Keratinocyte (primary cell): ENCODE data around the gene ADGRB3. TPM values are rescaled to one million over a fixed set of nuclear protein-coding genes. Genes with fewer than 3 reads are reported as not detected.

Source experiments
- DNase-seq: peaks from one replicate; pipeline ENCODE4 v3.0.0-alpha.2; 2011; ENCODE audit warnings: low read depth, missing footprints, low spot score
- FAIRE-seq: peaks from 2 replicates; lab custom pipeline; 2011; peaks lifted over from hg19 to GRCh38; lab: Jason Lieb, UNC
- H2AFZ ChIP-seq: 2 replicates; pipeline ENCODE4 v1.6.0; 2012; ENCODE audit warnings: low read length, control low read depth, inconsistent platforms; ENCODE audit not compliant: control insufficient read depth
- H3K27ac ChIP-seq: 2 replicates; pipeline ENCODE4 v1.5.1; 2011; ENCODE audit warnings: low read length; ENCODE audit not compliant: control insufficient read depth, insufficient read depth
- H3K27me3 ChIP-seq: 3 replicates; pipeline ENCODE4 v1.6.0; 2011; ENCODE audit warnings: low read length; ENCODE audit not compliant: control insufficient read depth, insufficient read depth; ENCODE audit errors: extremely low read depth
- H3K36me3 ChIP-seq, 2 experiments: 2 replicates in 1 of 2; 3 replicates in 1 of 2; pipeline ENCODE4 v1.5.1; 2011; ENCODE audit warnings: low read length in 2 of 2, mild to moderate bottlenecking in 1 of 2; ENCODE audit not compliant: control insufficient read depth in 2 of 2, insufficient read depth in 2 of 2; ENCODE audit errors: extremely low read depth in 1 of 2
- H3K4me1 ChIP-seq: 3 replicates; pipeline ENCODE4 v1.5.1; 2011; ENCODE audit warnings: low read length; ENCODE audit not compliant: control insufficient read depth, insufficient read depth; ENCODE audit errors: extremely low read depth
- H3K4me2 ChIP-seq: 3 replicates; pipeline ENCODE4 v1.6.0; 2011; ENCODE audit warnings: low read depth, low read length; ENCODE audit not compliant: control insufficient read depth, insufficient read depth; ENCODE audit errors: extremely low read depth
- H3K4me3 ChIP-seq, 3 experiments: fragments of 200-600 bp in 1 of 3; sonication (generic) in 1 of 3; 2 replicates in 2 of 3; 3 replicates in 1 of 3; pipeline ENCODE4 v1.5.1; 2011 to 2016; ENCODE audit warnings: low read length in 3 of 3, mild to moderate bottlenecking in 3 of 3, control low read depth in 2 of 3, inconsistent platforms in 1 of 3, low read depth in 1 of 3, mixed read lengths in 1 of 3, mixed run types in 1 of 3, moderate library complexity in 1 of 3; ENCODE audit not compliant: control insufficient read depth in 2 of 3, insufficient read depth in 2 of 3; ENCODE audit errors: extremely low read depth in 1 of 3
- H3K79me2 ChIP-seq: 2 replicates; pipeline ENCODE4 v1.6.0; 2012; ENCODE audit warnings: low read length; ENCODE audit not compliant: control insufficient read depth, insufficient read depth
- H3K9ac ChIP-seq: 3 replicates; pipeline ENCODE4 v1.6.0; 2011; ENCODE audit warnings: low read length; ENCODE audit not compliant: control insufficient read depth, insufficient read depth; ENCODE audit errors: extremely low read depth
- H3K9me1 ChIP-seq: 3 replicates; pipeline ENCODE4 v1.6.0; 2011; ENCODE audit warnings: low read length; ENCODE audit not compliant: control insufficient read depth, insufficient read depth; ENCODE audit errors: extremely low read depth
- H3K9me3 ChIP-seq: 2 replicates; pipeline ENCODE4 v1.5.1; 2012; ENCODE audit warnings: low read depth, low read length; ENCODE audit not compliant: control insufficient read depth
- H4K20me1 ChIP-seq: 3 replicates; pipeline ENCODE4 v1.6.0; 2011; ENCODE audit warnings: low read length; ENCODE audit not compliant: control insufficient read depth, insufficient read depth; ENCODE audit errors: extremely low read depth
- EZH2 ChIP-seq: IDR thresholded peaks from one replicate; pipeline ENCODE4 v1.6.1; 2012; ENCODE audit warnings: inconsistent platforms, mild to moderate bottlenecking, low read length, moderate library complexity
- dilution Hi-C: fragments of 300-500 bp; cut with MboI; formaldehyde crosslinking; loops from one replicate; pipeline ENCODE4 v1.7.0; 2020; ENCODE audit warnings: low sequenced_read_pairs; ENCODE audit not compliant: extremely low pct_ligation_motif_present
- polyA plus RNA-seq, 5 experiments: library from polyadenylated mRNA; depleted of rRNA in 3 of 5; stranded (reverse) in 3 of 5; stranded (forward) in 1 of 5; unstranded in 1 of 5; fragments of >200 nt; gene quantifications; 1 replicate in 1 of 5; 2 replicates in 3 of 5; 3 replicates in 1 of 5; pipeline versions ENCODE4 v1.2.1 to v1.2.3, GENCODE V29; 2011 to 2012; ENCODE audit warnings: missing spikeins in 2 of 5, low read depth in 1 of 5, low replicate concordance in 1 of 5
- TF ChIP-seq, protein P1 (sequence below), 3 experiments: IDR thresholded peaks in 1 of 3; conservative IDR thresholded peaks in 1 of 3; optimal IDR thresholded peaks in 1 of 3; 2 replicates in 2 of 3; 3 replicates in 1 of 3; pipeline versions ENCODE3 to v1.5.1; 2011; ENCODE audit warnings: low read length in 3 of 3, mild to moderate bottlenecking in 3 of 3, moderate library complexity in 2 of 3, control low read depth in 1 of 3, inconsistent platforms in 1 of 3; ENCODE audit not compliant: insufficient read depth in 2 of 3; ENCODE audit errors: extremely low read depth in 1 of 3

The ADGRB3 gene
- polyA plus RNA-seq, 1 donor (not counting 4 experiments of a cell fraction or from before 2014, with no cell fraction given) = not detected

DNA sequence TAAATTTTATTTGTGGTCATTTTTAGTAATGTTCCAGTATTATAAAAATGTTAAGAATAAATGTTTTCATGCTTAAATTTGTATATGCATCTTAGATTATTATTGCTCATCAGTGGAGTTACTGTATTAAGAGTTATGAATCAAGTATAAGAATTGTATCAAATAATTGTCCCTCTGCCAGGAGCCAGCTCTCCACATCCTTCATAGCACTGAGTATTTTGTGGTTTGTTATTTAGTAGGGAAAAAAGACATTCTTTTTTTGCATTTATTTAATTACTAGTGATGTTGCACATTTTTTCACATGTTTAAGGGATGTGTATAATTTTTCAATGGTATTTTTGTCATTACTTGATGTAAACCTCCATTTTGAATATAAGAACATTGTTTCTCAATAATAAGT, 102.0 kb downstream of the ADGRB3 start:
- DNase-seq = no peak
- no peaks in the 10 kb centered on the region for H4K20me1 ChIP-seq
- H3K9ac ChIP-seq = no peak overlapping the region
- H3K79me2 ChIP-seq = no peaks in the 10 kb centered on the region
- no peak overlapping the region for H3K4me3 ChIP-seq
- no peak overlapping the region for H3K27ac ChIP-seq
- dilution Hi-C loops = no loop called here
- H3K27me3 ChIP-seq = no peaks in the 10 kb centered on the region
- H2AFZ ChIP-seq = no peak overlapping the region
- H3K9me3 ChIP-seq = no peaks in the 10 kb centered on the region
- H3K9me1 ChIP-seq = no peaks in the 10 kb centered on the region
- H3K4me2 ChIP-seq = no peak overlapping the region
- H3K4me1 ChIP-seq = no peaks in the 10 kb centered on the region
- H3K36me3 ChIP-seq = no peaks in the 10 kb centered on the region
- FAIRE-seq = no peak
- TF ChIP-seq, protein P1, sequence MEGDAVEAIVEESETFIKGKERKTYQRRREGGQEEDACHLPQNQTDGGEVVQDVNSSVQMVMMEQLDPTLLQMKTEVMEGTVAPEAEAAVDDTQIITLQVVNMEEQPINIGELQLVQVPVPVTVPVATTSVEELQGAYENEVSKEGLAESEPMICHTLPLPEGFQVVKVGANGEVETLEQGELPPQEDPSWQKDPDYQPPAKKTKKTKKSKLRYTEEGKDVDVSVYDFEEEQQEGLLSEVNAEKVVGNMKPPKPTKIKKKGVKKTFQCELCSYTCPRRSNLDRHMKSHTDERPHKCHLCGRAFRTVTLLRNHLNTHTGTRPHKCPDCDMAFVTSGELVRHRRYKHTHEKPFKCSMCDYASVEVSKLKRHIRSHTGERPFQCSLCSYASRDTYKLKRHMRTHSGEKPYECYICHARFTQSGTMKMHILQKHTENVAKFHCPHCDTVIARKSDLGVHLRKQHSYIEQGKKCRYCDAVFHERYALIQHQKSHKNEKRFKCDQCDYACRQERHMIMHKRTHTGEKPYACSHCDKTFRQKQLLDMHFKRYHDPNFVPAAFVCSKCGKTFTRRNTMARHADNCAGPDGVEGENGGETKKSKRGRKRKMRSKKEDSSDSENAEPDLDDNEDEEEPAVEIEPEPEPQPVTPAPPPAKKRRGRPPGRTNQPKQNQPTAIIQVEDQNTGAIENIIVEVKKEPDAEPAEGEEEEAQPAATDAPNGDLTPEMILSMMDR (optimal IDR thresholded peaks at IDR 0.05 in 1 of 3, IDR thresholded peaks at IDR 0.05 in 1 of 3, conservative IDR thresholded peaks at IDR 0.05 in 1 of 3; ENCODE audit: extremely low read depth in 1 of 3, insufficient read depth in 2 of 3, low read length in 3 of 3) = no peak
- no peak for TF ChIP-seq EZH2

DNA sequence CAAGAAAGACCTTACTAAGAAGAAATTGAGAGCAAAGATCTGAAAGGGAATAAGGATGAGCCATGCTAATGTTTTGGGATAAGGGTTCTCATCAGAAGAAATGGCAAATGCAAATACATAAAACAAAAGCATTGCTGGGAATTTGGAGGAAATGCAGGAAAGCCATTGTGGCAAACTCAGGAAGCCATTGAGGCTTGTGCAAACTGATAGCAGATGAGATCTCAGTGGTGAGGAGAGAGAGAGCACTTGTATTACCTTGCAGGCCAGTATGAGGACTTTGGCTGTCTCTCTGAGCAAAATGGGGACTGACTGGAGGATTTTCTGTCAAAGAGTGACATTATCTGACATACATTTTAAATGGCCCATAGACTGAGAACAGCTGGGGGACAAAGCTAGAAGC, 103.0 kb downstream of the ADGRB3 start:
- Histone ChIP-seq H3K9me1 (no peaks in the 10 kb centered on the region), H2AFZ (no peak overlapping the region), H3K9me3 (no peaks in the 10 kb centered on the region), H3K36me3 (no peaks in the 10 kb centered on the region), H3K4me3 (no peak overlapping the region), H3K4me1 (no peaks in the 10 kb centered on the region), H3K4me2 (no peak overlapping the region), H4K20me1 (no peaks in the 10 kb centered on the region), H3K79me2 (no peaks in the 10 kb centered on the region), H3K9ac (no peak overlapping the region), H3K27ac (no peak overlapping the region), H3K27me3 (no peaks in the 10 kb centered on the region)
- DNase-seq = no peak
- TF ChIP-seq, protein P1 (optimal IDR thresholded peaks at IDR 0.05 in 1 of 3, IDR thresholded peaks at IDR 0.05 in 1 of 3, conservative IDR thresholded peaks at IDR 0.05 in 1 of 3; ENCODE audit: extremely low read depth in 1 of 3, insufficient read depth in 2 of 3, low read length in 3 of 3) = no peak
- TF ChIP-seq EZH2 = no peak
- FAIRE-seq = no peak
- dilution Hi-C loops = no loop called here
